Bronchial epithelial cell (primary cell): ENCODE measurements around the gene LOX. TPM values are rescaled to one million over a fixed set of nuclear protein-coding genes. Genes with fewer than 3 reads are reported as not detected.

Experiments used
- DNase-seq: peaks from one replicate; pipeline ENCODE4 v3.0.0-alpha.2; 2010; ENCODE audit warnings: low read depth
- FAIRE-seq: peaks from 2 replicates; lab custom pipeline; 2011; peaks lifted over from hg19 to GRCh38; lab: Jason Lieb, UNC
- H3K27me3 ChIP-seq: 2 replicates; pipeline ENCODE4 v1.5.1; 2011; ENCODE audit warnings: low read length; ENCODE audit not compliant: control insufficient read depth, insufficient read depth
- H3K36me3 ChIP-seq: 2 replicates; pipeline ENCODE4 v1.5.1; 2011; ENCODE audit warnings: low read length; ENCODE audit not compliant: control insufficient read depth, insufficient read depth
- H3K4me3 ChIP-seq: 2 replicates; pipeline ENCODE4 v1.5.1; 2011; ENCODE audit warnings: mild to moderate bottlenecking, low read depth, low read length, control low read depth
- total RNA-seq: library from RNA; depleted of rRNA; stranded (reverse); fragments of >200 nt; gene quantifications from 2 replicates; pipeline ENCODE4 v1.2.1, GENCODE V29; 2014
- TF ChIP-seq, protein P1 (sequence below): IDR thresholded peaks from 2 replicates; pipeline ENCODE4 v1.5.1; 2011; ENCODE audit warnings: mild to moderate bottlenecking, moderate library complexity, low read length, control low read depth, inconsistent platforms; ENCODE audit not compliant: insufficient read depth, severe bottlenecking

Gene LOX
- total RNA-seq, 1 donor from 2014 or later = 1.8 TPM

DNA sequence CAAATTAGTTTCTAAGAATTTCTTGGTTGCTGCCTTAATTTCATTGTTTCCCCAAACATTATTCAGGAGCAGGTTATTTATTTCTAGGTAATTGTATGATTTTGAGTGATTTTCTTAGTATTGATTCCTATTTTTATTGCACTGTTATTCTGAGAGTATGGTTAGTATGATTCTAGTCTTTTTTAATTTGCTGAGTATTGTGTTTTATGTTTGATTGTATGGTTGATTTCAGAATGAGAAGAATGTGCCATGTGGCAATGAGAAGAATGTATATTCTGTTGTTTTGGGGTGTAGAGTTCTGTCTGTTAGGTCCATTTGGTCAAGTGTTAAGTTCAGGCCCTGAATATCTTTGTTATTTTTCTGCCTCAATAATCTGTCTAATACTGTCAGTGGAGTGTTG, 27.1 kb downstream of the LOX start:
- H3K36me3 ChIP-seq = no peaks in the 10 kb centered on the region
- DNase-seq = no peak
- TF ChIP-seq, protein P1, sequence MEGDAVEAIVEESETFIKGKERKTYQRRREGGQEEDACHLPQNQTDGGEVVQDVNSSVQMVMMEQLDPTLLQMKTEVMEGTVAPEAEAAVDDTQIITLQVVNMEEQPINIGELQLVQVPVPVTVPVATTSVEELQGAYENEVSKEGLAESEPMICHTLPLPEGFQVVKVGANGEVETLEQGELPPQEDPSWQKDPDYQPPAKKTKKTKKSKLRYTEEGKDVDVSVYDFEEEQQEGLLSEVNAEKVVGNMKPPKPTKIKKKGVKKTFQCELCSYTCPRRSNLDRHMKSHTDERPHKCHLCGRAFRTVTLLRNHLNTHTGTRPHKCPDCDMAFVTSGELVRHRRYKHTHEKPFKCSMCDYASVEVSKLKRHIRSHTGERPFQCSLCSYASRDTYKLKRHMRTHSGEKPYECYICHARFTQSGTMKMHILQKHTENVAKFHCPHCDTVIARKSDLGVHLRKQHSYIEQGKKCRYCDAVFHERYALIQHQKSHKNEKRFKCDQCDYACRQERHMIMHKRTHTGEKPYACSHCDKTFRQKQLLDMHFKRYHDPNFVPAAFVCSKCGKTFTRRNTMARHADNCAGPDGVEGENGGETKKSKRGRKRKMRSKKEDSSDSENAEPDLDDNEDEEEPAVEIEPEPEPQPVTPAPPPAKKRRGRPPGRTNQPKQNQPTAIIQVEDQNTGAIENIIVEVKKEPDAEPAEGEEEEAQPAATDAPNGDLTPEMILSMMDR = no peak
- no peak overlapping the region for H3K4me3 ChIP-seq
- no peak for FAIRE-seq
- H3K27me3 ChIP-seq = no peaks in the 10 kb centered on the region

DNA sequence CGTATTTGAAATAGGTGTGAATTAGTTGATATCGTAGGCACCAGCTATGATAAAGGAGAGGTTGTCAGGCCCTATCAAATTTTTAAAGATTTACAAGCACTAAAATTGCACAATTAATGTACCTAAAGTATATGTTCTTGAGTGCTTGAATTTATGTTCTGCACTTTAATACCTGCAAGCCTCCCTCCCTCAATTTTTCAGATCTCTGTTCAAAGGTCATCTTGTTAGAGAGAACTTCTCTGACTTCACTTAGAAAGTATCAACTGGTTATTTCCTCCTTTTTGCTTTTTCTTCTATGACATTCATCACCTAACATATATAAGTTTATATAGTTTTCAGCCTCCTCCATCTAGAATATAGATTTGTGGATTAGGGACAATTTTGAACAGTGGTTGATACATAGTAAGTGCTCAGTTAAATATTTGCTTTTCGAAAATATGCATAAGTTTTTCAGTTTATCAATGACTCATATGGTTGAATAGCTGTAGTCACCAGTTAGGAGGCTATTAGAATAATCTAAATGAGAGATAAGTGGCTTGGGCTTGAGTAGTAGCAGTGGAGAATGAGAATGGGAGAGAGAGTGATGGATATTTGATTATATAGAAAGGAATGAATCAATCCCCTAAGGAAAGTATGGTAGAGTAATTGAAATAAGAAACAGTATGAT, 37.3 kb downstream of the LOX start:
- Histone ChIP-seq H3K36me3 (no peaks in the 10 kb centered on the region), H3K27me3 (no peaks in the 10 kb centered on the region), H3K4me3 (no peak overlapping the region)
- TF ChIP-seq, protein P1 = no peak
- FAIRE-seq (no peak), DNase-seq (no peak)

DNA sequence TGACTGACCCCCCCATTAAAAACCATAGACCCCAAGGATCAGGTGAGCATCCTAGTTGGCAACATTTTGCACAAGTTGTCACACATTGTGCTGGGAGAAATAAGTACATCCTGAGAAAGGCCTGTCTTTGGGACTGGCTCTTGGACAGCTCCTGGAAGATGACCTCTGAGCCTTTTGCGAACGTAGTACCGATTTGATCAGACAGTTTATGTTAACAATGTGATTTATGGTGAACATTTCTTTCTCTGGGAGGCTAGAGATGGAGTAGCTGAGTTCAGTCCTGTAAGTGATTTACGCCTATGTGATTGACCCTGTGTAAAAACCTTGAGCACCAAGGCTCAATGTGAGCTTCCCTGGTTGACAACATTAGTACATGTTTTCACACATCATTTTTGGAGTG, 41.7 kb downstream of the LOX start:
- no peak overlapping the region for H3K4me3 ChIP-seq
- DNase-seq = no peak
- no peaks in the 10 kb centered on the region for H3K27me3 ChIP-seq
- FAIRE-seq = no peak
- TF ChIP-seq, protein P1 = no peak
- no peaks in the 10 kb centered on the region for H3K36me3 ChIP-seq

DNA sequence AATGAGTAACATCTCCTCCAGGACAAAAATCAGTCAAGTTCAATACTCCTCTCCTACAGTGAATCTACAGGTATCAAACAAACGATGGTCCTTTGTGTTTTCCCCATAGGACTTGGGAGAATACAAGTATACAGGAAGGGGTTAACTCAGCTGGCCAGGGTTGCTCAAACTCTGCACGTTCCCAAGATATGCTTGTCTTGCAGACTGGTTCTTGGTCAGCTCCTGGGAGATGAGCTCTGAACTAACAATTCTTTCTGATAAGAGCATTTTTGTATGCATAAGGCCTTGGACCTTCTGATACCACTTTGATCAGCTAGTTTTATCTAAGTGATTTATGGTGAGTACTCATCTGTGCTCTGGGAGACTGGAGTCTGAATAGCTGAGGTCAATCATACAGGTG, 42.1 kb downstream of the LOX start:
- Histone ChIP-seq H3K36me3 (no peaks in the 10 kb centered on the region), H3K27me3 (no peaks in the 10 kb centered on the region), H3K4me3 (no peak overlapping the region)
- no peak for DNase-seq
- TF ChIP-seq, protein P1 = no peak
- peak; percentile 18 for FAIRE-seq

DNA sequence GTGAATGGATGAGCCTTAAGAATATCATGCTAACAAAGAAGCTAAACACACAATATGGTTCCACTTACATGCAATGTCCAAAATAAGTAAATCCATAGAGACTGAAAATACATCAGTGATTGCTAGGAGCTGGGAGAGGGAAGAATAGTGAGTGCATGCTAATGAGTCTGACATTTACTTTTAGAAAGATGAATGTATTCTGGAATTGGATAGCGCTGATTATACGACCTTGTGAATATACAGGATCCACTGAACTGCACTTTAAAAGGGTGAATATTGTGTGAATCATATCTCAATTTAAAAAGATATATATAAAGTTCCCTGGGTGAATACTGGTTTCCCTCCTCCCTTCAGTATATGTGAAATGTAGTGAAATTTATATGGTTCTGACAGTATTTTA, 46.2 kb downstream of the LOX start:
- Histone ChIP-seq H3K27me3 (no peaks in the 10 kb centered on the region), H3K36me3 (no peaks in the 10 kb centered on the region), H3K4me3 (no peak overlapping the region)
- no peak for FAIRE-seq
- no peak for DNase-seq
- TF ChIP-seq, protein P1 = no peak

DNA sequence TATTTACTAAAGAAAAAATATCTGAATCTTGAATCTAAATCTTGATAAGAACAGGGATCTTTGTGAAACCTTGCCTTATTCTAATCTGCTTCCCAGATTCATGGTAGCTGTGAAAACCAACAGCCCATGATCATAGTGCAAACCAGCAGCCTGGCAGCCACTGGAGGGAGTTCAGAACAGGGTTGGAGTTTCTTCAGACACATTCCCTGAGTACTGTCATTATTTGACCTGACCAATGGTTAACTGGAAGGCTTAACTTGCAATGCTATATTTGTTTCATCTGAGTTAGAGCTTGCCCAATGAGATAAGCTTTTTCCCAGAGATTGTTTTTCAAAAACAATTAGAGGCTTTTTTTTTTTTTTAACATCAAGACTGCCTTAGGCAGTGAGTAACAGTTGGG, 47.8 kb downstream of the LOX start:
- no peaks in the 10 kb centered on the region for H3K36me3 ChIP-seq
- no peak for DNase-seq
- no peak overlapping the region for H3K4me3 ChIP-seq
- H3K27me3 ChIP-seq = no peaks in the 10 kb centered on the region
- TF ChIP-seq, protein P1 = no peak
- no peak for FAIRE-seq
